Colonic mucosa (tissue), 4 donors: ENCODE measurements around the gene DPP10. TPM values are rescaled to one million over a fixed set of nuclear protein-coding genes. Genes with fewer than 3 reads are reported as not detected.

Source experiments
- DNase-seq: peaks from one replicate; pipeline ENCODE4 v3.0.0-alpha.2; 2020
- H3K27ac ChIP-seq: fragments of 200-600 bp; one replicate; pipeline ENCODE4 v1.8.0; 2021
- H3K27me3 ChIP-seq: fragments of 200-600 bp; one replicate; pipeline ENCODE4 v1.8.0; 2021
- H3K36me3 ChIP-seq: fragments of 200-600 bp; one replicate; pipeline ENCODE4 v1.8.0; 2021
- H3K4me1 ChIP-seq: fragments of 200-600 bp; one replicate; pipeline ENCODE4 v1.8.0; 2021; ENCODE audit warnings: mild to moderate bottlenecking
- H3K4me3 ChIP-seq: fragments of 200-600 bp; one replicate; pipeline ENCODE4 v1.8.0; 2021
- H3K9ac ChIP-seq, 2 donors: one replicate each; pipeline ENCODE4 v1.7.0; 2013; ENCODE audit warnings: control low read depth in 2 of 2, low read depth in 2 of 2, low read length in 2 of 2
- H3K9me3 ChIP-seq: fragments of 200-600 bp; one replicate; pipeline ENCODE4 v1.8.0; 2021
- intact Hi-C: fragments of 100-400 bp; cut with DNase I; formaldehyde crosslinking; loops from one replicate; pipeline ENCODE4 v1.14.1; 2022
- total RNA-seq, 2 donors: library from RNA; stranded (reverse); fragmentation: NEBNext Ultra II Directional in 1 of 2; extraction: Animal tissue kit (Norgen Biotek cat#: 25700) in 1 of 2; gene quantifications; one replicate each; pipeline ENCODE4 v1.2.1, GENCODE V29; 2021
- TF ChIP-seq, protein P1 (sequence below): fragments of 200-600 bp; IDR thresholded peaks from one replicate; pipeline ENCODE4 v1.8.0; 2022; ENCODE audit warnings: antibody characterized with exemption, mild to moderate bottlenecking
- donor health status: healthy.
- donor health status: DM: no; HTN: no; CAD: no.
- donor health status: DM: no; HTN: no; CAD: no.

The DPP10 gene
- total RNA-seq, 2 donors from 2014 or later = 6.0 to 8.1 TPM

DNA sequence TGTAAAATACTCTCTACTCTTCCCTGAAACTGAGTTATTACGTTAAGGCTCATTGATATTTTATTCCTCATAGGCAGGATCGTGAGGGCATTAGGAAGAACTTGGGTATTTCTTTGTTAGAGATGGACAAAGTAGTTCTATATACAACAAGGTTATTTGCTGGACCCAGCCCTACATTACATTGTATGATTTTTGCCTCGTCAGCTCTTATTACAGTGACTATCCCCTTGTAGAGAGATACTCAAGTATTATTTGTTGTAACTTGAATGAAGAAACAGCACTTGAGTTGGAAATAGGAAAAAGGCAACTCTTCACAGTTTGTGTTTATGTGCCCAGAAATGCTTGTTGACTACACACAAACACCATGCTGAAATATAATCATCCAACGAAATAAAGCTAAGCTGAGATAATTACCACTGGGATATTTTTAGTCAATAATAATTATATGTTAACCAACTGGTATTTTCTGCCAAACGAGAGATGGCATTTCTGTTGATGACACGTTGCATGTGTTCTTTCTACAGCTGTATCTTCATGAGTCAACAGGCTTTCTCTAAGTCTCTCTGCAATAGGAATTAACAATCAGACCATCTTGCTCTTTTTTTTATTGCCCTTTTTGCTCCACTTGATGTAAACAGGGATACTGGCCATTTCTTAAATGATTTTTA lies 947.6 kb downstream of the DPP10 start:
- no peak for DNase-seq
- no peaks in the 10 kb centered on the region for H3K9me3 ChIP-seq
- no peaks in the 10 kb centered on the region for H3K4me1 ChIP-seq

DNA sequence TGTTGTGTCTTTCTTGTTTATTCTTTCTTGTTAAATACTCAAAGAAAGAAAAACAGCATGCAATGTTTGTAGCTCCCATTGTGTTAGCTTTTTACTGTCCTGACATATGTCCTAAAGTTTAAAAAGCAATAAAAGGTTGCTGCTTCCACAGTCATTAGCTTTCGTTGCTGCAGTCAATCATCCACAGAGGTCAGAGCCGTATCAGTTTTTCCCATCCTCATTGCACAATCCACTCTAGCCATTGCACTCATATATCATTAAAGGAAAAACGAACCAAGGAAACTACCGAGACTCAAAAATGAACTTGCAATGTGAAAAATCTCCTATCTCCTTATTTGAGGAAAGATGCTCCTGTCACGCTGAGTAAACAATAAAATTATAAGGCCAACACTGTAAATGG lies 954.1 kb downstream of the DPP10 start:
- Histone ChIP-seq H3K9ac (no peak overlapping the region), H3K27me3 (no peaks in the 10 kb centered on the region), H3K9me3 (no peaks in the 10 kb centered on the region), H3K4me3 (no peak overlapping the region), H3K36me3 (no peaks in the 10 kb centered on the region), H3K4me1 (no peaks in the 10 kb centered on the region), H3K27ac (no peak overlapping the region)
- intact Hi-C loops = no loop called here
- TF ChIP-seq, protein P1, sequence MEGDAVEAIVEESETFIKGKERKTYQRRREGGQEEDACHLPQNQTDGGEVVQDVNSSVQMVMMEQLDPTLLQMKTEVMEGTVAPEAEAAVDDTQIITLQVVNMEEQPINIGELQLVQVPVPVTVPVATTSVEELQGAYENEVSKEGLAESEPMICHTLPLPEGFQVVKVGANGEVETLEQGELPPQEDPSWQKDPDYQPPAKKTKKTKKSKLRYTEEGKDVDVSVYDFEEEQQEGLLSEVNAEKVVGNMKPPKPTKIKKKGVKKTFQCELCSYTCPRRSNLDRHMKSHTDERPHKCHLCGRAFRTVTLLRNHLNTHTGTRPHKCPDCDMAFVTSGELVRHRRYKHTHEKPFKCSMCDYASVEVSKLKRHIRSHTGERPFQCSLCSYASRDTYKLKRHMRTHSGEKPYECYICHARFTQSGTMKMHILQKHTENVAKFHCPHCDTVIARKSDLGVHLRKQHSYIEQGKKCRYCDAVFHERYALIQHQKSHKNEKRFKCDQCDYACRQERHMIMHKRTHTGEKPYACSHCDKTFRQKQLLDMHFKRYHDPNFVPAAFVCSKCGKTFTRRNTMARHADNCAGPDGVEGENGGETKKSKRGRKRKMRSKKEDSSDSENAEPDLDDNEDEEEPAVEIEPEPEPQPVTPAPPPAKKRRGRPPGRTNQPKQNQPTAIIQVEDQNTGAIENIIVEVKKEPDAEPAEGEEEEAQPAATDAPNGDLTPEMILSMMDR = no peak
- DNase-seq = no peak

More for the DNA sequence above, 947.6 kb downstream of the DPP10 start:
- TF ChIP-seq, protein P1 = no peak
- Histone ChIP-seq H3K27me3 (no peaks in the 10 kb centered on the region), H3K27ac (no peak overlapping the region), H3K9ac (no peak overlapping the region), H3K4me3 (no peak overlapping the region), H3K36me3 (no peaks in the 10 kb centered on the region)
- intact Hi-C loops = no loop called here

DNA sequence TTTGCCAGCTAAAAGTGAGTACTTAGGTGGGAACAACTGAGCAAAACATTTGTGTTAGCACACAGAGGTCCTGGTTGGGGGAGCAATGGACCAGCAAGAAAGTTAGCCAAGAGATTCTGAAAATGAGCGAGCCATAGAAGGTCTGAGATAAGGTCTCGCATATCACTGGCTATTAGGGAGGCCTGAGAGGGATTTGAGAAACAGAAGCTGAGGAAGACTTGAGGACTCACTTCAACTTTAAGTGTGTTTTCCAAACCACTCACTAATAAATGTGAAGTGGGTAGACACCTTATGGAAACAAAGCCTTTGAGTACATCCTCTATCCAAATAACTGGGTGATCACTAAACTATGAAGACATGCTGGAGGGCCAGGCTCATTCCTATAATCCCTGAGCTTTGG lies 958.5 kb downstream of the DPP10 start:
- intact Hi-C loops = no loop called here
- H3K27me3 ChIP-seq = no peaks in the 10 kb centered on the region
- DNase-seq = no peak
- H3K36me3 ChIP-seq = no peaks in the 10 kb centered on the region
- no peak overlapping the region for H3K9ac ChIP-seq
- H3K27ac ChIP-seq = no peak overlapping the region
- no peaks in the 10 kb centered on the region for H3K9me3 ChIP-seq
- no peaks in the 10 kb centered on the region for H3K4me1 ChIP-seq
- H3K4me3 ChIP-seq = no peak overlapping the region
- TF ChIP-seq, protein P1 = no peak

DNA sequence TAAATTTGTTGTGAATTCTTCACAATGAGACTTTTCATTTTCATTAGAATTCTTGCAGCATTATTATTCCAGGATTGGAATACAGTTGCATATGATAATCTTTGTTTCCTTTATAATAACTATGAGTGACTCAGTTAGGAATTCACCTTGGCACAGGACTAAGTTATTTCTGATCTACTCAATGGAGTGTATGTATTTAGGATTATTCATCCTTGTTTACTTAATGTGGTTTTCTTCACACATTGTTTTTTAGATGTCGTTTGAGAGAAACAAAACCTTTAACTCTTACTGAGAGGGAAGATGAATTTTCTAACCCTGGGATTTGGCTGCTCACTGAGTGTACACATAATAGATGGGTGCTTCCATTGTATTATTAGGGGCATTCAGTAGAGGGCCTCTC lies 970.1 kb downstream of the DPP10 start:
- Histone ChIP-seq H3K36me3 (no peaks in the 10 kb centered on the region), H3K9ac (no peak overlapping the region), H3K4me1 (no peaks in the 10 kb centered on the region), H3K27me3 (no peaks in the 10 kb centered on the region), H3K9me3 (no peaks in the 10 kb centered on the region), H3K27ac (no peak overlapping the region), H3K4me3 (no peak overlapping the region)
- intact Hi-C loops = no loop called here
- TF ChIP-seq, protein P1 = no peak
- DNase-seq = no peak

DNA sequence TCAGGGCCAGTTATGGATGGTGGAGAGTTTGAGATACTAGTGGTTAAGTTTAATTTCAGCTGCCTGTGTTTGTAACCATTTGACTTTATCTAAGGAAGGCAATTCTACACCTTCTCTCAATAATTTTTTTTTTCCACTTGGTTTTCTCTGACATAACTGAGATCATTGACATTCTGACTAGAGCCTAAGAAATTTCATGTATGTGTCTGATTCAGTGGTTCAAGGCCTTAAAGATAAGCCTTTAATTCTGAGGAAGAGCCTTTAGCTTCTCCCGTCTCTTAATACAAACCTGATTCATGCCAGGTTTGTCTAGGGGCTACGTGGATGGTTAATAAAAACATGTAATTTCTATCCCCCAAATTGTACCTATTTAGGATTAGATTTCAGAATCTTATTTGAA lies 971.4 kb downstream of the DPP10 start:
- intact Hi-C loops = no loop called here
- no peaks in the 10 kb centered on the region for H3K27me3 ChIP-seq
- no peak for DNase-seq
- H3K4me1 ChIP-seq = no peaks in the 10 kb centered on the region
- no peak overlapping the region for H3K4me3 ChIP-seq
- no peaks in the 10 kb centered on the region for H3K9me3 ChIP-seq
- TF ChIP-seq, protein P1 = no peak
- no peak overlapping the region for H3K9ac ChIP-seq
- no peak overlapping the region for H3K27ac ChIP-seq
- no peaks in the 10 kb centered on the region for H3K36me3 ChIP-seq
